ENCODE results near the gene AMACR.

GRCh38 chr5:34031117-34031516 is 23.3 kb upstream of the AMACR start:
- TF ChIP-seq CTCF (IDR thresholded peaks at IDR 0.05) (no peak), ZFX (IDR thresholded peaks at IDR 0.05; ENCODE audit: borderline replicate concordance) (no peak)

Measured in 22Rv1 (cell line).